Measurements from ENCODE around the gene WRAP73. TPM values are rescaled to one million over a fixed set of nuclear protein-coding genes. Genes with fewer than 3 reads are reported as not detected.

The WRAP73 gene
- total RNA-seq, 1 donor from 2014 or later, result 22.5 TPM

DNA sequence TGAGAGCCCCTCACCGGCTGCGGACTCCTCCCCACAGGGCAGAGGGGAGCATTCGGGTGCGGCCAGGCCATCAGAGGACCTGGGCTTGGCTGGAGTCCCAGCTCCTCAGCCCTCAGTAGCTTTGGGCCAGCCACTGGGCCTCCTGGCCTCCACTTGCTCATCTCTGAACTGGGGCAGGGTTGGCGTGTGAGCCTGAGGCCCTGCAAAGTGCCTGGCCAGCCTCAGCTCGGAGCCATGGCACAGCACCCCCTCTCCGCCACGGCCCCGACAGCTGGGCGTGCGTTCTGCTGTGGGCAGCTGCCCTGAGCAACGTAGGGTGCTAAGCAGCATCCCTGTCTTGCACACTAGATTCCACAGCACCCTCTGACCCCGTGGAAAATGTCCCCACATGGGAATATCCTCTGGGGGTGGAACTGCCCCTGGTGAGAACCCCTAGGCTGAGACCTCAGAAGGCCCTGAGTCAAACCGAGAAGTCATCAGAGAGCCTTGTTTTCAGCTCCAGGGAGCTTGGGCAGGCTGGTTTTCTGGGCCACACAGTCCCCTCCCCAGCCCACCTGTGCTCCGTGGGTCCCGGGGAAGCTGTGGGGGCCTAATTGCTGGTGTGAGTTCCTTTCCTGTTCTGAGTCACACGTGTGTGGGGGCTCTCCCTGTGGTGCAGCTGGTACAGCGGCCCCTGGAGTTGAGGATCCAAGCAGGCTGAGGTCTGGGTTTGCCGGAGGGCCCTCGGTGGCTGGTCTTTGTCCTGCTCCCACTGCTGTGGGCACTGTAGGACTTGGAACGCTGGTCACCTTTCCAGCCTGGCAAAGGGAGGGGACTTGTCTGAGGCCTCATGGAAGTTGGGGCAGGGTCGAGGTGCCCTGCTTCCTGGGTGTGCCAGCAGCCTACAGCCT is 26.9 kb upstream of the WRAP73 start:
- no peaks in the 10 kb centered on the region for H3K36me3 ChIP-seq
- H3K4me1 ChIP-seq, result peaks cover 11% of the 10 kb centered on the region
- TF ChIP-seq, protein P1, sequence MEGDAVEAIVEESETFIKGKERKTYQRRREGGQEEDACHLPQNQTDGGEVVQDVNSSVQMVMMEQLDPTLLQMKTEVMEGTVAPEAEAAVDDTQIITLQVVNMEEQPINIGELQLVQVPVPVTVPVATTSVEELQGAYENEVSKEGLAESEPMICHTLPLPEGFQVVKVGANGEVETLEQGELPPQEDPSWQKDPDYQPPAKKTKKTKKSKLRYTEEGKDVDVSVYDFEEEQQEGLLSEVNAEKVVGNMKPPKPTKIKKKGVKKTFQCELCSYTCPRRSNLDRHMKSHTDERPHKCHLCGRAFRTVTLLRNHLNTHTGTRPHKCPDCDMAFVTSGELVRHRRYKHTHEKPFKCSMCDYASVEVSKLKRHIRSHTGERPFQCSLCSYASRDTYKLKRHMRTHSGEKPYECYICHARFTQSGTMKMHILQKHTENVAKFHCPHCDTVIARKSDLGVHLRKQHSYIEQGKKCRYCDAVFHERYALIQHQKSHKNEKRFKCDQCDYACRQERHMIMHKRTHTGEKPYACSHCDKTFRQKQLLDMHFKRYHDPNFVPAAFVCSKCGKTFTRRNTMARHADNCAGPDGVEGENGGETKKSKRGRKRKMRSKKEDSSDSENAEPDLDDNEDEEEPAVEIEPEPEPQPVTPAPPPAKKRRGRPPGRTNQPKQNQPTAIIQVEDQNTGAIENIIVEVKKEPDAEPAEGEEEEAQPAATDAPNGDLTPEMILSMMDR (IDR thresholded peaks at IDR 0.05), result no peak
- H3K27me3 ChIP-seq (ENCODE audit: low read depth), result peaks cover 4% of the 10 kb centered on the region
- no peak overlapping the region for H3K4me3 ChIP-seq
- DNase-seq (no peak), ATAC-seq (no peak)
- H3K9me3 ChIP-seq, result no peaks in the 10 kb centered on the region
- peak overlapping the region; percentile 46 for H3K27ac ChIP-seq
- intact Hi-C loops (cut with DNase I), result no loop called here

DNA sequence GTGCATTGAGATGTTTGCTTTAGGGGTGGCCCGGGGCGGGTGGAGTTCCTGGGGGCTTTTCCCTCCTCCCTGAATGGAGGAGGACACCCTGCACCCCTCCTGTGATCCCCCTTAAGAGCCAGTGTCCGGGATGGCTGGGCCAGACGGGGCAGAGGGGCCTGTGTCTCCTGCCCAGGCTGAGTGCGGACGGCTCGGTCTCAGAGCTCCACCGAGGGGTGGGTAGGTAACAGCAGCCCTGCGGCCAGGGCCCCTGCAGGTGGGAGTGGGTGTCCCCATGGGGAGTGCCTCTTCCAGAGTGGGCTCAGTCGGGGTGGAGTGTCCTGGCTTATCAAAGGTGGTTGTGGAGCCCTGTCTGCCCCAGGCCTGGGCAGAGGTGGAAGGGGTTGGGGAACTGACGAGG is 25.5 kb upstream of the WRAP73 start:
- Histone ChIP-seq H3K9me3 (no peaks in the 10 kb centered on the region), H3K4me3 (no peak overlapping the region), H3K27ac (no peak overlapping the region), H3K27me3 (ENCODE audit: low read depth) (peaks cover 4% of the 10 kb centered on the region), H3K36me3 (no peaks in the 10 kb centered on the region), H3K4me1 (peaks cover 11% of the 10 kb centered on the region)
- DNase-seq (no peak), ATAC-seq (peak in 1 of 2 donors; percentile 3)
- TF ChIP-seq, protein P1 (IDR thresholded peaks at IDR 0.05), result no peak
- intact Hi-C loops (cut with DNase I), result no loop called here

DNA sequence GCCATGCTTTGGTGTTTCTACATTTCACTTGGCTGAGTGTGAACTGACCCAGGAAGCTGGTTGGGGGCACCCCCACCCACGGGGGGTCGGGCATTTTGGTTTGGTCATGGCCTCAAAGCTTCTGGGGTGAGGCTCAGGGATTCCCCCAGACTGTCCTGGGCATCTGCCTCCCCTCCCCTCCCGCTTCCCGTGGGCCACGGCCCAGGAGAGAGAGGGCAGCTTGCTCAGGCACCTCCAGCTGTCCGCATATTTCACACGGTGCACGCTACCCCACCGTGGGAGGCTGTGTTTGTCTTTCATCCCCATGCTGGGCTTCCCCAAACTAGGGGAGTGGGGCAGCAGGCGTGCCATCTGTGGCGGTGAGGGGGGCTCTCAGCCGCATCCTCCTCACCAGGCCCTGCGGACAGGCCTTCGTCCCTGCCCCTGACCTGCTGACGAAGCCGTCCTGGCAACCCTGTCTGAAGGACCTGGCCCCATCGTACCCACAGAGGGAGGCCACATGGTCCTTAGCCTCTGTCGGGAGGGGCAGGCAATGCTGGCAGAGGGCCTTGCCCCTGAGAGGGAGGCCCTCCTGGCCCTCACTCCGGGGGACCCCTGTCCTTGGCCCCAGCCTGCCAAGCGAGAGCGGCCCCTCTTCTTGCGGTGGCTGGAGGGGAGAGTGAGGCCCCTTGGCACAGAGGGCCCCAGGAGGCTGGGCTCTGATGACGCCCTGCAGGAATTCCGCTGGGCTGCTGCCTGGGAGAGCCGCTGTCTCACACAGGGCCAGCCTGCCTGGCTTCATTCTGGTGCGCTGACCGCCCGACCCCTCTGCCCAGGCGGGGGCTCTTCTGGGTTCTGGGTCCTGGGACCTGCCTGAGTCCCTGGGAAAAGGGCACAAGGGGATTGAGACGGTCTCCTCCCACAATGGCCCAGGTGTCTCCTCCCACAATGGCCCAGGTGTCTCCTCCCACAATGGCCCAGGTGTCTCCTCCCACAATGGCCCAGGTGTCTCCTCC is 24.5 kb upstream of the WRAP73 start:
- Histone ChIP-seq H3K4me1 (peaks cover 13% of the 10 kb centered on the region), H3K9me3 (no peaks in the 10 kb centered on the region), H3K27ac (no peak overlapping the region), H3K4me3 (no peak overlapping the region), H3K27me3 (ENCODE audit: low read depth) (peaks cover 4% of the 10 kb centered on the region), H3K36me3 (no peaks in the 10 kb centered on the region)
- DNase-seq (peak; percentile 44), ATAC-seq (peak; percentile 21 to 48)
- intact Hi-C loops (cut with DNase I), result no loop called here
- TF ChIP-seq, protein P1 (IDR thresholded peaks at IDR 0.05), result no peak

DNA sequence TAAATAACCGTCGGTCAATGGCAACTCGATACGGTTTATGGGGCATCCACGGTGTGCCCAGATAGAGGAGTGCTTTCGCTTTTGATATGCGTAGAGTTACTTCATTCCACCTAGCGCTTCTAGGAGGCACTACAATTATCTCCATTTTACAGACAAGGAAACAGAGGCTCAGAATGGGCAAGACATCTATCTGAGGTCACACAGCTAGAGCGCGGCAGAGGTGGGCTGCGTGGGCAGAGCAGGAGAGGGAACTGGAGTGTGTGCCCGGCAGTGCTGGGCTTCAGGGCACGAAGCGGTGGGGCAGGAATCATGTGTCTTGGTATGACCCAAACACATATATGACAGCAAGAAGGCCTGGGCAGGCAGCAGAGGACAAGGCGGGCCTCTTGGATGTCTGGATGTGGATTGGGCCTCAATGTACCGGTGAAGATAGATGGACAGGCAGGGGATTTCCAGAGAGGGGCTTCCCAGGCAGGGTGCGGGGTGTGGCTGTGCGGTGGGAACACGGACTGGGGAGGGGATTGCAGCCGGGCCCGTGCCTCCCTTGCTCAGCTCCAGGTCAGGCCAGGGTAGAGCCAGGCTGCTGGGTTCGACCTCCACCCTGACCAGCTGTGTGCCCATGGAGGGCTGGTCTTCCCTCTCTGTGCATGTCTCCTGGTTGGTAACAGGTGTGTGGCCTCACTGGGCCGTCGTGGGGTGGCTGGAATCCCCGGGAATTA is 23.6 kb upstream of the WRAP73 start:
- no peak overlapping the region for H3K4me3 ChIP-seq
- H3K27me3 ChIP-seq (ENCODE audit: low read depth), result peaks cover 6% of the 10 kb centered on the region
- DNase-seq (peak; percentile 38), ATAC-seq (no peak)
- no peak overlapping the region for H3K27ac ChIP-seq
- intact Hi-C loops (cut with DNase I), result no loop called here
- peaks cover 18% of the 10 kb centered on the region for H3K4me1 ChIP-seq
- H3K36me3 ChIP-seq, result no peaks in the 10 kb centered on the region
- TF ChIP-seq, protein P1 (IDR thresholded peaks at IDR 0.05), result no peak
- H3K9me3 ChIP-seq, result no peaks in the 10 kb centered on the region

DNA sequence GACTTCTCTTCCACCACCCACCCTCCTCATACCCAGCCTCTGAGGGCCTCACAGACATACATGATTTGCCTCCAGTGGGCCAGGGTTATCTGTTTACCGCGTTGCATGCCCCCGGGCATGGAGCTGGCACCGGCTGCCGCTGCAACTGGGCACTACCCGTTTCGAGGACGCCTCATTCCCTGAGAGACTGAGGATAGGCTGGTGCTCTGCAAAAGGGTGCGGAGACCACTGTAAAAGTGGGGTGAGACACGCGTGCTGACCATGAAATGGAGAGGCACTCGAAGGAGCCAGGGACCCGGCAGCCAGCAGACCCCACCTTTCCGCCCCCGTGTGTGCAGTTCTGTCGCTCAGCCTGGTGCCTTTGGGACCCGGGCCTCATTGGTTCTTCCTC is 23.1 kb upstream of the WRAP73 start:
- Histone ChIP-seq H3K4me3 (no peak overlapping the region), H3K27me3 (ENCODE audit: low read depth) (peaks cover 6% of the 10 kb centered on the region), H3K4me1 (peaks cover 17% of the 10 kb centered on the region), H3K27ac (no peak overlapping the region), H3K36me3 (no peaks in the 10 kb centered on the region), H3K9me3 (no peaks in the 10 kb centered on the region)
- TF ChIP-seq, protein P1 (IDR thresholded peaks at IDR 0.05), result no peak
- ATAC-seq (no peak), DNase-seq (no peak)
- intact Hi-C loops (cut with DNase I), result no loop called here

Data from lower lobe of right lung (tissue), 2 donors.